Endothelial cell of umbilical vein (primary cell): ENCODE results near the gene GAS7. TPM values are rescaled to one million over a fixed set of nuclear protein-coding genes. Genes with fewer than 3 reads are reported as not detected.

ENCODE experiments used
- BruUV-seq: library from RNA; stranded (reverse); fragments of 400-500 nt; replicated peaks from 2 replicates; lab custom pipeline; 2021; lab: Mats Ljungman, UMichigan
- CTCF ChIA-PET: fragments of 300-600, 350-600 bp; sonication (Branson Sonifier 250); formaldehyde crosslinking; loops from one replicate; lab custom pipeline; 2021; ENCODE audit warnings: antibody characterized with exemption, inconsistent platforms; lab: Charles Lee
- POLR2A ChIA-PET: fragments of 300-600, 350-600 bp; sonication (Branson Sonifier 250); formaldehyde crosslinking; loops from one replicate; lab custom pipeline; 2021; ENCODE audit warnings: antibody characterized with exemption, inconsistent platforms; lab: Charles Lee
- DNase-seq: peaks from one replicate; pipeline ENCODE4 v3.0.0-alpha.2; 2011; ENCODE audit warnings: low read depth, low spot score
- FAIRE-seq: peaks from 2 replicates; lab custom pipeline; 2011; peaks lifted over from hg19 to GRCh38; lab: Jason Lieb, UNC
- H2AFZ ChIP-seq: 2 replicates; pipeline ENCODE4 v1.6.0; 2012; ENCODE audit warnings: low read depth, low read length, control low read depth, inconsistent platforms
- H3K27ac ChIP-seq: 2 replicates; pipeline ENCODE4 v1.5.1; 2011; ENCODE audit warnings: low read depth, mild to moderate bottlenecking, control low read depth, low read length, moderate library complexity; ENCODE audit not compliant: insufficient read depth
- H3K27me3 ChIP-seq, 2 experiments: 2 replicates each; pipeline versions ENCODE4 v1.6.0 to v1.6.1; 2011; ENCODE audit warnings: low read length in 2 of 2, mixed read lengths in 1 of 2; ENCODE audit not compliant: control insufficient read depth in 2 of 2, insufficient read depth in 2 of 2
- H3K36me3 ChIP-seq, 2 experiments: 2 replicates in 1 of 2; 3 replicates in 1 of 2; pipeline ENCODE4 v1.5.1; 2011; ENCODE audit warnings: low read length in 2 of 2, mild to moderate bottlenecking in 1 of 2, moderate library complexity in 1 of 2; ENCODE audit not compliant: control insufficient read depth in 2 of 2, insufficient read depth in 2 of 2; ENCODE audit errors: extremely low read depth in 1 of 2
- H3K4me1 ChIP-seq: 3 replicates; pipeline ENCODE4 v1.5.1; 2011; ENCODE audit warnings: mild to moderate bottlenecking, low read length; ENCODE audit not compliant: control insufficient read depth, insufficient read depth; ENCODE audit errors: extremely low read depth
- H3K4me2 ChIP-seq: 2 replicates; pipeline ENCODE4 v1.6.1; 2011; ENCODE audit warnings: low read length, control low read depth, mixed read lengths; ENCODE audit not compliant: insufficient read depth
- H3K4me3 ChIP-seq, 3 experiments: fragments of 200-600 bp in 1 of 3; sonication (generic), shearing (Covaris generic) in 1 of 3; replicated peaks in 1 of 3; 2 replicates each; pipeline ENCODE4 v1.5.1; 2011 to 2016; ENCODE audit warnings: control low read depth in 3 of 3, low read length in 3 of 3, mild to moderate bottlenecking in 2 of 3, inconsistent platforms in 1 of 3, low read depth in 1 of 3, moderate library complexity in 1 of 3; ENCODE audit not compliant: insufficient read depth in 1 of 3
- H3K79me2 ChIP-seq: 2 replicates; pipeline ENCODE4 v1.6.0; 2012; ENCODE audit warnings: low read length, inconsistent platforms; ENCODE audit not compliant: control insufficient read depth, insufficient read depth
- H3K9ac ChIP-seq: replicated peaks from 2 replicates; pipeline ENCODE3; 2011; ENCODE audit warnings: low read length, control low read depth; ENCODE audit not compliant: insufficient read depth; ENCODE audit errors: extremely low read depth
- H3K9me1 ChIP-seq: replicated peaks from 3 replicates; pipeline ENCODE4 v1.6.0; 2011; ENCODE audit warnings: mild to moderate bottlenecking, low read length; ENCODE audit not compliant: control insufficient read depth, insufficient read depth; ENCODE audit errors: extremely low read depth
- H3K9me3 ChIP-seq: replicated peaks from 2 replicates; pipeline ENCODE4 v1.5.1; 2012; ENCODE audit warnings: low read length, inconsistent platforms; ENCODE audit not compliant: control insufficient read depth, insufficient read depth
- H4K20me1 ChIP-seq: replicated peaks from 2 replicates; pipeline ENCODE3; 2011; ENCODE audit warnings: mild to moderate bottlenecking, low read length; ENCODE audit not compliant: control insufficient read depth, insufficient read depth; ENCODE audit errors: extremely low read depth
- EZH2 ChIP-seq: IDR thresholded peaks from 2 replicates; pipeline ENCODE4 v1.6.1; 2012; ENCODE audit warnings: borderline replicate concordance, low read depth, mild to moderate bottlenecking, moderate library complexity, low read length, inconsistent platforms; ENCODE audit not compliant: severe bottlenecking
- FOS ChIP-seq: IDR thresholded peaks from 2 replicates; pipeline ENCODE4 v1.6.1; 2011; ENCODE audit warnings: mild to moderate bottlenecking, low read length, moderate library complexity, borderline replicate concordance; ENCODE audit not compliant: insufficient read depth
- GATA2 ChIP-seq: IDR thresholded peaks from 2 replicates; pipeline ENCODE4 v1.7.0; 2011; ENCODE audit warnings: low read depth, mild to moderate bottlenecking, moderate library complexity, mixed read lengths, low read length; ENCODE audit not compliant: insufficient read length, insufficient read depth
- JUN ChIP-seq: IDR thresholded peaks from 2 replicates; pipeline ENCODE4 v1.6.1; 2011; ENCODE audit warnings: borderline replicate concordance, low read depth; ENCODE audit not compliant: insufficient read length, insufficient read depth
- MYC ChIP-seq: IDR thresholded peaks from one replicate; pipeline ENCODE4 v1.6.1; 2011; ENCODE audit warnings: mild to moderate bottlenecking, low read depth, low read length
- POLR2A ChIP-seq: IDR thresholded peaks from 2 replicates; pipeline ENCODE4 v1.6.1; 2012; ENCODE audit warnings: low read depth, mild to moderate bottlenecking, control low read depth, low read length
- POLR2AphosphoS5 ChIP-seq: IDR thresholded peaks from 2 replicates; pipeline ENCODE4 v1.6.1; 2012; ENCODE audit warnings: low read depth, mild to moderate bottlenecking, control low read depth, low read length, moderate library complexity; ENCODE audit not compliant: insufficient read depth
- dilution Hi-C: fragments of 300-500 bp; cut with MboI; formaldehyde crosslinking; loops from one replicate; pipeline ENCODE4 v1.15.0; 2019; ENCODE audit warnings: low sequenced_read_pairs; ENCODE audit not compliant: extremely low pct_ligation_motif_present
- intact Hi-C: fragments of 100-400 bp; cut with micrococcal nuclease; formaldehyde crosslinking; loops from one replicate; pipeline ENCODE4 v1.10.0; 2022
- polyA plus RNA-seq, 4 experiments: library from polyadenylated mRNA; depleted of rRNA in 3 of 4; stranded (reverse) in 3 of 4; unstranded in 1 of 4; fragments of >200 nt; gene quantifications; 2 replicates each; pipeline versions ENCODE4 v1.2.1 to v1.2.3, GENCODE V29; 2011 to 2012; ENCODE audit warnings: missing spikeins in 1 of 4
- total RNA-seq: library from RNA; stranded (reverse); gene quantifications from 2 replicates; pipeline ENCODE4 v1.2.3, GENCODE V29; 2021
- TF ChIP-seq, protein P1 (sequence below), 2 donors: IDR thresholded peaks; 1 replicate in 1 of 2; 2 replicates in 1 of 2; pipeline ENCODE4 v1.5.1; 2011; ENCODE audit warnings: low read length in 2 of 2, mild to moderate bottlenecking in 2 of 2, moderate library complexity in 2 of 2, control low read depth in 1 of 2, inconsistent platforms in 1 of 2, low read depth in 1 of 2; ENCODE audit not compliant: insufficient read depth in 1 of 2; ENCODE audit errors: extremely low read depth in 1 of 2
- TF ChIP-seq, protein P2 (sequence below): IDR thresholded peaks from 2 replicates; pipeline ENCODE4 v1.6.1; 2011; ENCODE audit not compliant: insufficient read depth, insufficient read length

The GAS7 gene
- total and polyA plus RNA-seq, 2 donors (not counting 3 experiments of a cell fraction or from before 2014, with no cell fraction given): not detected

DNA sequence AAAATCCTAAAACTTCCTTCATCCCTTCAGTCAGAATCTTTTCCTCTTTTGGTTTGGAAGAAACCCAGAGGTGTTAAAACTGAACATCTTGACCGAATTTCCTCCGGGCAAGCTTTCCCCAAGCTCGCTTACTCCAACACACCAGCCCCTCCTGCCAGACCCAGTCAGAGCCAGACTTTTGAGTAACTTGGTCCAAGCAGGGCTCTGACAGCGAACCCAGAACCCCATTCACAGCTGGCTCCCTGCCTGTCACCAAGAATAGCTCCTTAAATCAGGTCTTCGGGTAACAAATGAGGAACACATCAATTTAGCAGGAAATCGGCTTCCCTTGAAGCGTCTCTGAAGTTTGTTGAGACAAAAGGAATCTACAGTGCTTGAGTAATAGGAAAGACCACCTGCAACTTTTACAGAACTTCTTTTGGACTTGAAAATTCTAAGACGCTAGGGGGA, 27.3 kb downstream of the GAS7 start:
- Histone ChIP-seq H2AFZ (no peak overlapping the region), H3K36me3 (no peaks in the 10 kb centered on the region), H3K9me1 (no peaks in the 10 kb centered on the region), H3K9ac (no peak overlapping the region), H3K27ac (no peak overlapping the region), H3K27me3 (no peaks in the 10 kb centered on the region), H3K4me3 (no peak overlapping the region), H3K4me2 (no peak overlapping the region), H3K79me2 (no peaks in the 10 kb centered on the region), H3K9me3 (peaks cover 5% of the 10 kb centered on the region), H4K20me1 (no peaks in the 10 kb centered on the region), H3K4me1 (no peaks in the 10 kb centered on the region)
- ChIA-PET POLR2A (no interaction called here), CTCF (no interaction called here)
- no peak for FAIRE-seq
- no peak for DNase-seq
- TF ChIP-seq, protein P1, sequence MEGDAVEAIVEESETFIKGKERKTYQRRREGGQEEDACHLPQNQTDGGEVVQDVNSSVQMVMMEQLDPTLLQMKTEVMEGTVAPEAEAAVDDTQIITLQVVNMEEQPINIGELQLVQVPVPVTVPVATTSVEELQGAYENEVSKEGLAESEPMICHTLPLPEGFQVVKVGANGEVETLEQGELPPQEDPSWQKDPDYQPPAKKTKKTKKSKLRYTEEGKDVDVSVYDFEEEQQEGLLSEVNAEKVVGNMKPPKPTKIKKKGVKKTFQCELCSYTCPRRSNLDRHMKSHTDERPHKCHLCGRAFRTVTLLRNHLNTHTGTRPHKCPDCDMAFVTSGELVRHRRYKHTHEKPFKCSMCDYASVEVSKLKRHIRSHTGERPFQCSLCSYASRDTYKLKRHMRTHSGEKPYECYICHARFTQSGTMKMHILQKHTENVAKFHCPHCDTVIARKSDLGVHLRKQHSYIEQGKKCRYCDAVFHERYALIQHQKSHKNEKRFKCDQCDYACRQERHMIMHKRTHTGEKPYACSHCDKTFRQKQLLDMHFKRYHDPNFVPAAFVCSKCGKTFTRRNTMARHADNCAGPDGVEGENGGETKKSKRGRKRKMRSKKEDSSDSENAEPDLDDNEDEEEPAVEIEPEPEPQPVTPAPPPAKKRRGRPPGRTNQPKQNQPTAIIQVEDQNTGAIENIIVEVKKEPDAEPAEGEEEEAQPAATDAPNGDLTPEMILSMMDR (IDR thresholded peaks at IDR 0.05; ENCODE audit: extremely low read depth in 1 of 2, insufficient read depth in 1 of 2, low read depth in 1 of 2, low read length in 2 of 2): no peak
- TF ChIP-seq EZH2 (no peak), FOS (no peak), POLR2A (no peak), JUN (no peak), POLR2AphosphoS5 (no peak), MYC (no peak), GATA2 (no peak)
- TF ChIP-seq, protein P2, sequence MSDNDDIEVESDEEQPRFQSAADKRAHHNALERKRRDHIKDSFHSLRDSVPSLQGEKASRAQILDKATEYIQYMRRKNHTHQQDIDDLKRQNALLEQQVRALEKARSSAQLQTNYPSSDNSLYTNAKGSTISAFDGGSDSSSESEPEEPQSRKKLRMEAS: no peak
- BruUV-seq: no TSS peak
- intact Hi-C loops (no loop called here), dilution Hi-C loops (no loop called here)
